Activated CD8-positive, alpha-beta T cell treated with anti-CD3 and anti-CD28 coated beads for 36 hours (primary cell): ENCODE measurements around the gene SLC4A8. TPM values are rescaled to one million over a fixed set of nuclear protein-coding genes. Genes with fewer than 3 reads are reported as not detected.
"Not testable (repeated sequence)": the region's sequence is repeated elsewhere in the genome, so short reads cannot be mapped to it uniquely, and the experiment has no call there.

Experiments used
- ATAC-seq: fragments of 200-7000 bp; cut with Tn5 transposase; one replicate; pipeline ENCODE4 v1.10.0; 2021; ENCODE audit warnings: mild to moderate bottlenecking, moderate library complexity
- CTCF ChIA-PET: fragments of 350-600 bp; sonication (Branson Sonifier 250); formaldehyde crosslinking; loops from one replicate; lab custom pipeline; 2021; ENCODE audit warnings: antibody characterized with exemption; lab: Charles Lee
- POLR2A ChIA-PET: fragments of 350-600 bp; sonication (Branson Sonifier 250); formaldehyde crosslinking; loops from one replicate; lab custom pipeline; 2021; ENCODE audit warnings: antibody characterized with exemption; lab: Charles Lee
- DNase-seq: peaks from one replicate; pipeline ENCODE4 v3.0.0-alpha.2; 2020
- H3K27ac Mint-ChIP-seq: one replicate; pipeline ENCODE4 v1.8.0; 2021; ENCODE audit warnings: mild to moderate bottlenecking, mixed read lengths
- H3K27me3 Mint-ChIP-seq: one replicate; pipeline ENCODE4 v1.8.0; 2021; ENCODE audit warnings: mixed read lengths
- H3K36me3 Mint-ChIP-seq: one replicate; pipeline ENCODE4 v1.8.0; 2021; ENCODE audit warnings: low read depth, mixed read lengths
- H3K4me1 Mint-ChIP-seq: one replicate; pipeline ENCODE4 v1.8.0; 2021; ENCODE audit warnings: low read depth, mixed read lengths
- H3K4me3 Mint-ChIP-seq: one replicate; pipeline ENCODE4 v1.8.0; 2021; ENCODE audit warnings: mild to moderate bottlenecking, moderate library complexity, mixed read lengths
- H3K9me3 Mint-ChIP-seq: one replicate; pipeline ENCODE4 v1.8.0; 2021; ENCODE audit warnings: mixed read lengths
- intact Hi-C: fragments of 100-400 bp; cut with micrococcal nuclease; formaldehyde crosslinking; loops from one replicate; pipeline ENCODE4 v1.10.0; 2022
- total RNA-seq, 2 experiments: library from RNA; stranded (reverse); gene quantifications; one replicate each; pipeline ENCODE4 v1.2.3, GENCODE V29; 2021
- TF ChIP-seq, protein P1 (sequence below): fragments of 200-600 bp; IDR thresholded peaks from one replicate; pipeline ENCODE4 v1.8.0; 2022; ENCODE audit warnings: antibody characterized with exemption, mild to moderate bottlenecking

Gene SLC4A8
- total RNA-seq, 2 experiments from 2014 or later = 1.1 to 2.7 TPM

GRCh38 chr12:51448618-51449256 lies 24.1 kb downstream of the SLC4A8 start:
- CTCF ChIA-PET = interaction anchor here (0.6 kb wide), 2 partner anchors 13 to 537 kb away, joined by 3 read pairs; no protein-coding TSS in a partner anchor
- TF ChIP-seq, protein P1, sequence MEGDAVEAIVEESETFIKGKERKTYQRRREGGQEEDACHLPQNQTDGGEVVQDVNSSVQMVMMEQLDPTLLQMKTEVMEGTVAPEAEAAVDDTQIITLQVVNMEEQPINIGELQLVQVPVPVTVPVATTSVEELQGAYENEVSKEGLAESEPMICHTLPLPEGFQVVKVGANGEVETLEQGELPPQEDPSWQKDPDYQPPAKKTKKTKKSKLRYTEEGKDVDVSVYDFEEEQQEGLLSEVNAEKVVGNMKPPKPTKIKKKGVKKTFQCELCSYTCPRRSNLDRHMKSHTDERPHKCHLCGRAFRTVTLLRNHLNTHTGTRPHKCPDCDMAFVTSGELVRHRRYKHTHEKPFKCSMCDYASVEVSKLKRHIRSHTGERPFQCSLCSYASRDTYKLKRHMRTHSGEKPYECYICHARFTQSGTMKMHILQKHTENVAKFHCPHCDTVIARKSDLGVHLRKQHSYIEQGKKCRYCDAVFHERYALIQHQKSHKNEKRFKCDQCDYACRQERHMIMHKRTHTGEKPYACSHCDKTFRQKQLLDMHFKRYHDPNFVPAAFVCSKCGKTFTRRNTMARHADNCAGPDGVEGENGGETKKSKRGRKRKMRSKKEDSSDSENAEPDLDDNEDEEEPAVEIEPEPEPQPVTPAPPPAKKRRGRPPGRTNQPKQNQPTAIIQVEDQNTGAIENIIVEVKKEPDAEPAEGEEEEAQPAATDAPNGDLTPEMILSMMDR = no peak
- POLR2A ChIA-PET = interaction anchor here (0.8 to 1.2 kb wide), 2 partner anchors 13 to 21 kb away, joined by 3 to 5 read pairs; no protein-coding TSS in a partner anchor
- H3K36me3 Mint-ChIP-seq = no peaks in the 10 kb centered on the region
- no peaks in the 10 kb centered on the region for H3K27me3 Mint-ChIP-seq
- no peak overlapping the region for H3K4me3 Mint-ChIP-seq
- intact Hi-C loops = no loop called here
- no peak overlapping the region for H3K27ac Mint-ChIP-seq
- H3K4me1 Mint-ChIP-seq = no peaks in the 10 kb centered on the region
- ATAC-seq (no peak), DNase-seq (no peak)
- H3K9me3 Mint-ChIP-seq = no peaks in the 10 kb centered on the region

DNA sequence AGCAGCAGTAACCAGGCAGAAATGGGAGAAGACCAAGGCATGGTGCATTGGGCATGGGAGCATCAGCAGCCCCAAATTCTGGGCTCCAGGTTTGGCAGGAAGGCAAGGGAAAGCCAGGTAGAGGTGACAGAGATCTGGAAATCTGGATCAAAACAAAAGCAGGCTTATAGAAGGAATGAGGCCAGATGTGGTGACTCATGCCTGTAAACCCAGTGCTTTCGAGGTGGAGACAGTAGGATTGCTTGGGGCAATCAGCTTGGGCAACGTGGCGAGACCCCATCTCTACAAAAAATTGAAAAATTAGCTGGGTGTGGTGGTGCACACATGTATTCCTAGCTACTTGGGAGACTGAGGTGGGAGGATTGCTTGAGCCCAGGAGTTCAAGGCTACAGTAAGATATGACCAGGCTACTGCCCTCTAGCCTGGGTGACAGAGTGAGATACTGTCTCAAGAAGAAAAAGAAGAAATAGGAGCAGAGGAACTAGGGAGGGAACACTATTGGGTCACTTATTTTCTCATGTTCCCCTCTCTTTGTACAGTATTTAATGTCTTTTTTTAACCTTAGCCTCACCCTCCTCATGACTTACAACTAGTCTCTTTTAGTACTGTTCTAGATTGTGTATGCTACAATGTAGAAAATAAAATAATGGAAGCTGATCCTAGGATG lies 25.1 kb downstream of the SLC4A8 start:
- H3K4me1 Mint-ChIP-seq = no peaks in the 10 kb centered on the region
- no peaks in the 10 kb centered on the region for H3K27me3 Mint-ChIP-seq
- POLR2A ChIA-PET = interaction anchor here (0.9 to 1.2 kb wide), 2 partner anchors 20 to 40 kb away, joined by 4 to 5 read pairs; no protein-coding TSS in a partner anchor
- TF ChIP-seq, protein P1 = no peak
- ATAC-seq = no peak
- H3K36me3 Mint-ChIP-seq = no peaks in the 10 kb centered on the region
- no peak overlapping the region for H3K27ac Mint-ChIP-seq
- CTCF ChIA-PET = interaction anchor here (0.6 to 1.1 kb wide), 2 partner anchors 71 to 83 kb away, joined by 3 read pairs; no protein-coding TSS in a partner anchor
- H3K4me3 Mint-ChIP-seq = no peak overlapping the region
- no peaks in the 10 kb centered on the region for H3K9me3 Mint-ChIP-seq
- DNase-seq = no peak
- intact Hi-C loops = no loop called here

GRCh38 chr12:51450333-51450732 lies 25.7 kb downstream of the SLC4A8 start:
- ATAC-seq (no peak), DNase-seq (no peak)
- intact Hi-C loops = no loop called here
- Mint-ChIP-seq H3K27ac (no peak overlapping the region), H3K36me3 (no peaks in the 10 kb centered on the region), H3K4me3 (no peak overlapping the region), H3K27me3 (no peaks in the 10 kb centered on the region), H3K9me3 (no peaks in the 10 kb centered on the region), H3K4me1 (no peaks in the 10 kb centered on the region)
- TF ChIP-seq, protein P1 = no peak
- ChIA-PET POLR2A (interaction anchor here (0.9 to 1.0 kb wide), 2 partner anchors 41 to 43 kb away, joined by 3 to 4 read pairs; no protein-coding TSS in a partner anchor), CTCF (interaction anchor here (0.9 to 1.1 kb wide), 2 partner anchors 17 to 82 kb away, joined by 3 read pairs; no protein-coding TSS in a partner anchor)

DNA sequence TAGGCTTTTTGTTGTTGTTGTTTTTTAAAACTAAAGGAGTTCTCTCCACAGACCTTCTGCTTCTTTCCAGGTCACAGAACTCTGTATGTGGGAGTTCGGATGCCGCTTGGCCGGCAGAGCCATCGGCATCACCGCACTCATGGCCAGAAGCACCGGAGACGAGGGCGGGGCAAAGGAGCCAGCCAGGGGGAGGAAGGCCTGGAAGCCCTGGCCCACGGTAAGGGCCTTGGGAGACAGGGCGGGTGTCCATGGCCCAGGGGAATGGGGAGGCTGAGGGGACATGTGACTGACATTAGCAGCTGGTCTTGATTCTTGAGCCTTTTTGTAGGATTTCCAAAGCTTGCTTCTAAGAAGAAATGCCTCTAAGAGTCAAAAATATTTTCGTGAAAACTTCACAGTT lies 26.2 kb downstream of the SLC4A8 start:
- Mint-ChIP-seq H3K4me1 (no peaks in the 10 kb centered on the region), H3K9me3 (no peaks in the 10 kb centered on the region), H3K36me3 (no peaks in the 10 kb centered on the region), H3K27me3 (no peaks in the 10 kb centered on the region), H3K27ac (no peak overlapping the region), H3K4me3 (no peak overlapping the region)
- CTCF ChIA-PET = interaction anchor here (0.9 to 1.1 kb wide), 2 partner anchors 16 to 82 kb away, joined by 3 read pairs; no protein-coding TSS in a partner anchor
- ATAC-seq (no peak), DNase-seq (no peak)
- POLR2A ChIA-PET = interaction anchor here (1.0 kb wide), 1 partner anchor 42 kb away, joined by 3 read pairs; no protein-coding TSS in a partner anchor
- intact Hi-C loops = no loop called here
- TF ChIP-seq, protein P1 = no peak

DNA sequence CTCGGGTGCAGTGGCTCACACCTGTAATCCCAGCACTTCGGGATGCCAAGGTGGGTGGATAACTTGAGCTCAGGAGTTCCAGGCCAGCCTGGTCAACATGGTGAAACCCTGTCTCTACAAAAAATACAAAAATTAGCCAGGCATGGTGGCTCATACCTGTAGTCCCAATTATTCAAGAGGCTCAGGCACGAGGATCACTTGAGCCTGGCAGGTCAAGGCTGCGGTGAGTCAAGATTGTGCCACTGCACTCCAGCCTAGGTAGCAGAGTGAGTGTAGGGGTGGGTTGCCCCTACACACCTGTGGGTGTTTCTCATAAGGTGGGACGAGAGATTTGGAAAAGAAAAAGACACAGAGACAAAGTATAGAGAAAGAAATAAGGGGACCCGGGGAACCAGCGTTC lies 29.4 kb downstream of the SLC4A8 start:
- H3K27ac Mint-ChIP-seq, DNase-seq, H3K4me1 Mint-ChIP-seq, POLR2A ChIA-PET, H3K4me3 Mint-ChIP-seq, CTCF ChIA-PET, intact Hi-C loops, H3K36me3 Mint-ChIP-seq, H3K9me3 Mint-ChIP-seq, ATAC-seq, H3K27me3 Mint-ChIP-seq: not testable (repeated sequence)

DNA sequence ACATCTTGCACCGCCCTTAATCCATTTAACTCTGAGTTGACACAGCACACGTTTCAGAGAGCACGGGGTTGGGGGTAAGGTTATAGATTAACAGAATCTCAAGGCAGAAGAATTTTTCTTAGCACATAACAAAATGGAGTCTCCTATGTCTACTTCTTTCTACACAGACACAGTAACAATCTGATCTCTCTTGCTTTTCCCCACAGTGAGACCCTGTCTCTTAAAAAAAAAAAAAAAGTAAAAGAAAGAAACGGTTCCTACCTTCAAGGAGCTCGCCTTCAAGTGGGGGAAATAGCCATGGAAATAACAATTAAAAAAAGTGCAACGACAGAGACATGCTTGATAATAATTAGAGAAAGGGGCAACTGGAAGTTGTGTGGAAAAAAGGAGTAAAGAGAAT lies 30.4 kb downstream of the SLC4A8 start:
- CTCF ChIA-PET, intact Hi-C loops, H3K9me3 Mint-ChIP-seq, POLR2A ChIA-PET, ATAC-seq, DNase-seq, H3K36me3 Mint-ChIP-seq, H3K4me3 Mint-ChIP-seq, H3K27ac Mint-ChIP-seq, H3K27me3 Mint-ChIP-seq, H3K4me1 Mint-ChIP-seq: not testable (repeated sequence)
